BE2C (cell line): ENCODE results near the gene NIN. TPM values are rescaled to one million over a fixed set of nuclear protein-coding genes. Genes with fewer than 3 reads are reported as not detected.
A peak's percentile ranks its signal among the peaks of the same experiment; 100 is the strongest.

ENCODE experiments used
- DNase-seq: peaks from one replicate; pipeline ENCODE4 v3.0.0-alpha.2; 2020
- H3K27me3 ChIP-seq: fragments of 250-450 bp; sonication (Bioruptor Pico); 2 replicates; pipeline ENCODE4 v1.5.1; 2020; ENCODE audit warnings: mild to moderate bottlenecking
- H3K36me3 ChIP-seq: fragments of 250-450 bp; sonication (Bioruptor Pico); 2 replicates; pipeline ENCODE4 v1.5.1; 2020; ENCODE audit warnings: mild to moderate bottlenecking
- H3K4me1 ChIP-seq: fragments of 250-450 bp; sonication (Bioruptor Pico); 2 replicates; pipeline ENCODE4 v1.5.1; 2020
- H3K4me3 ChIP-seq: 2 replicates; pipeline ENCODE4 v1.5.1; 2011; ENCODE audit warnings: low read depth, low read length
- H3K9me3 ChIP-seq: fragments of 250-450 bp; sonication (Bioruptor Pico); 2 replicates; pipeline ENCODE4 v1.5.1; 2020
- CTCF ChIP-seq: IDR thresholded peaks from 2 replicates; pipeline ENCODE4 v1.5.1; 2012; ENCODE audit warnings: mild to moderate bottlenecking, low read depth, low read length
- polyA plus RNA-seq: library from polyadenylated mRNA; unstranded; fragments of >200 nt; gene quantifications from one replicate; pipeline ENCODE4 v1.2.1, GENCODE V29; 2012; ENCODE audit warnings: low read depth, missing spikeins; ENCODE audit not compliant: insufficient read length, insufficient read depth

Gene NIN
- 9.4 TPM for polyA plus RNA-seq

- DNase-seq, result peak; percentile 86
- H3K27me3 ChIP-seq, result no peaks in the 10 kb centered on the region; the same call in 1 of the 2 replicates
- H3K4me3 ChIP-seq, result peak within 1 kb of the TSS; percentile 82
- H3K9me3 ChIP-seq, result no peaks in the 10 kb centered on the region
- H3K4me1 ChIP-seq, result no peaks in the 10 kb centered on the region
- no peak for TF ChIP-seq CTCF
- H3K36me3 ChIP-seq, result no peaks in the 10 kb centered on the region
These were observed at the start of gene NIN for GRCh38 chr14:50830932-50831725. Gene NIN, minus strand, starts transcription at chr14:50831162. Its CDS starts 9,106 bp downstream, at chr14:50822056.

GRCh38 chr14:50875359-50876070 lies 44.6 kb upstream of the NIN start:
- Histone ChIP-seq H3K27me3 (peaks cover 5% of the 10 kb centered on the region), H3K4me3 (no peak overlapping the region), H3K4me1 (no peaks in the 10 kb centered on the region; the same call in 1 of the 2 replicates), H3K36me3 (no peaks in the 10 kb centered on the region), H3K9me3 (no peaks in the 10 kb centered on the region)
- no peak for TF ChIP-seq CTCF
- DNase-seq, result no peak

- Histone ChIP-seq H3K36me3 (no peaks in the 10 kb centered on the region), H3K9me3 (no peaks in the 10 kb centered on the region), H3K27me3 (peaks cover 5% of the 10 kb centered on the region), H3K4me1 (no peaks in the 10 kb centered on the region; the same call in 1 of the 2 replicates), H3K4me3 (no peak overlapping the region)
- no peak for DNase-seq
- TF ChIP-seq CTCF, result no peak
These were observed 43.8 kb upstream of the NIN start for GRCh38 chr14:50874757-50875156.

- Histone ChIP-seq H3K36me3 (no peaks in the 10 kb centered on the region), H3K4me3 (no peak within 1 kb of the TSS; the same call in 1 of the 2 replicates), H3K27me3 (peaks cover 5% of the 10 kb centered on the region), H3K9me3 (no peaks in the 10 kb centered on the region), H3K4me1 (no peaks in the 10 kb centered on the region; the same call in 1 of the 2 replicates)
- no peak for TF ChIP-seq CTCF
- peak; percentile 23 for DNase-seq
These were observed 41.2 kb upstream of the NIN start, which contains the start of gene ABHD12B for GRCh38 chr14:50871914-50872732. Gene ABHD12B, plus strand, starts transcription at chr14:50872053. Its CDS starts 122 bp downstream, at chr14:50872175.

GRCh38 chr14:50871228-50871627 lies 40.3 kb upstream of the NIN start:
- DNase-seq, result no peak
- Histone ChIP-seq H3K4me3 (no peak overlapping the region), H3K9me3 (no peaks in the 10 kb centered on the region), H3K4me1 (no peaks in the 10 kb centered on the region; the same call in 1 of the 2 replicates), H3K36me3 (no peaks in the 10 kb centered on the region), H3K27me3 (peaks cover 5% of the 10 kb centered on the region)
- no peak for TF ChIP-seq CTCF
